ENCODE data around the gene DNM3.

The DNM3 gene

GRCh38 chr1:172135978-172136610, 294.8 kb downstream of the DNM3 start:
- no peak overlapping the region for H2BK5ac ChIP-seq (ENCODE audit: low read depth, low read length, poor library complexity, severe bottlenecking)
- no peak overlapping the region for H3K18ac ChIP-seq (ENCODE audit: low read depth in 1 of 2, low read length in 2 of 2)
- H2AFZ ChIP-seq (ENCODE audit: low read depth, low read length), result no peak overlapping the region
- 13% methylated on average over 3 of the region's 4 CpGs for WGBS
- no peak overlapping the region for H3K4me2 ChIP-seq (ENCODE audit: low read length, poor library complexity, severe bottlenecking)
- no peak overlapping the region for H4K91ac ChIP-seq (ENCODE audit: low read length)
- peaks cover 4% of the 10 kb centered on the region for H3K4me1 ChIP-seq (ENCODE audit: control insufficient read depth, insufficient read depth, low read depth, low read length)
- H3K9ac ChIP-seq (ENCODE audit: low read length), result peak overlapping the region; percentile 99
- no peaks in the 10 kb centered on the region for H3K79me1 ChIP-seq (replicated peaks; ENCODE audit: low read length, poor library complexity, severe bottlenecking)
- H2BK15ac ChIP-seq (ENCODE audit: low read depth, poor library complexity, severe bottlenecking), result no peak overlapping the region
- peak; percentile 84 for DNase-seq
- H3K36me3 ChIP-seq (ENCODE audit: control insufficient read depth in 1 of 2, insufficient read depth in 2 of 2, low read depth in 1 of 2, low read length in 2 of 2), result peaks cover 3 to 27% of the 10 kb centered on the region in 2 experiments
- no peak overlapping the region for H2BK12ac ChIP-seq (ENCODE audit: low read length in 2 of 2)
- no peak overlapping the region for H3K14ac ChIP-seq (ENCODE audit: low read length in 2 of 2)
- no peak overlapping the region for H2AK5ac ChIP-seq (ENCODE audit: low read length, severe bottlenecking)
- no peak overlapping the region for H3K4me3 ChIP-seq (ENCODE audit: insufficient read depth in 1 of 2, low read depth in 1 of 2, low read length in 2 of 2)
- peak overlapping the region; percentile 65 for H3K27ac ChIP-seq (ENCODE audit: low read length, poor library complexity, severe bottlenecking)
- no peak overlapping the region for H4K8ac ChIP-seq (ENCODE audit: low read length)
- H3K4ac ChIP-seq (ENCODE audit: low read depth in 1 of 2, low read length in 2 of 2), result no peak overlapping the region
- H2BK120ac ChIP-seq (ENCODE audit: low read depth, low read length), result no peak overlapping the region
- H3K27me3 ChIP-seq (ENCODE audit: control insufficient read depth in 1 of 2, insufficient read depth in 1 of 2, low read length in 2 of 2), result no peaks in the 10 kb centered on the region
- H3K23ac ChIP-seq (ENCODE audit: low read length in 2 of 2), result no peak overlapping the region
- no peaks in the 10 kb centered on the region for H3K9me3 ChIP-seq (ENCODE audit: control insufficient read depth, low read length)

GRCh38 chr1:172136925-172137324, 295.6 kb downstream of the DNM3 start:
- H2AK5ac ChIP-seq (ENCODE audit: low read length, severe bottlenecking), result no peak overlapping the region
- DNase-seq, result peak; percentile 61
- H3K79me1 ChIP-seq (replicated peaks; ENCODE audit: low read length, poor library complexity, severe bottlenecking), result no peaks in the 10 kb centered on the region
- 14% methylated on average over 4 of the region's 5 CpGs for WGBS
- no peak overlapping the region for H4K8ac ChIP-seq (ENCODE audit: low read length)
- H3K9me3 ChIP-seq (ENCODE audit: control insufficient read depth, low read length), result no peaks in the 10 kb centered on the region
- no peaks in the 10 kb centered on the region for H3K27me3 ChIP-seq (ENCODE audit: control insufficient read depth in 1 of 2, insufficient read depth in 1 of 2, low read length in 2 of 2)
- no peak overlapping the region for H3K23ac ChIP-seq (ENCODE audit: low read length in 2 of 2)
- no peak overlapping the region for H3K4me2 ChIP-seq (ENCODE audit: low read length, poor library complexity, severe bottlenecking)
- no peak overlapping the region for H4K91ac ChIP-seq (ENCODE audit: low read length)
- peak overlapping the region; percentile 99 for H3K9ac ChIP-seq (ENCODE audit: low read length)
- H2AFZ ChIP-seq (ENCODE audit: low read depth, low read length), result no peak overlapping the region
- no peak overlapping the region for H2BK15ac ChIP-seq (ENCODE audit: low read depth, poor library complexity, severe bottlenecking)
- no peak overlapping the region for H2BK12ac ChIP-seq (ENCODE audit: low read length in 2 of 2)
- H2BK120ac ChIP-seq (ENCODE audit: low read depth, low read length), result no peak overlapping the region
- H3K27ac ChIP-seq (ENCODE audit: low read length, poor library complexity, severe bottlenecking), result peak overlapping the region; percentile 70
- H2BK5ac ChIP-seq (ENCODE audit: low read depth, low read length, poor library complexity, severe bottlenecking), result no peak overlapping the region
- H3K4ac ChIP-seq (ENCODE audit: low read depth in 1 of 2, low read length in 2 of 2), result no peak overlapping the region
- H3K18ac ChIP-seq (ENCODE audit: low read depth in 1 of 2, low read length in 2 of 2), result no peak overlapping the region
- H3K36me3 ChIP-seq (ENCODE audit: control insufficient read depth in 1 of 2, insufficient read depth in 2 of 2, low read depth in 1 of 2, low read length in 2 of 2), result peaks cover 3 to 35% of the 10 kb centered on the region in 2 experiments
- no peak overlapping the region for H3K14ac ChIP-seq (ENCODE audit: low read length in 2 of 2)
- H3K4me1 ChIP-seq (ENCODE audit: control insufficient read depth, insufficient read depth, low read depth, low read length), result peaks cover 4% of the 10 kb centered on the region
- no peak overlapping the region for H3K4me3 ChIP-seq (ENCODE audit: insufficient read depth in 1 of 2, low read depth in 1 of 2, low read length in 2 of 2)

- Histone ChIP-seq H2BK15ac (ENCODE audit: low read depth, poor library complexity, severe bottlenecking) (no peak overlapping the region), H3K27me3 (ENCODE audit: control insufficient read depth in 1 of 2, insufficient read depth in 1 of 2, low read length in 2 of 2) (no peaks in the 10 kb centered on the region), H2AFZ (ENCODE audit: low read depth, low read length) (no peak overlapping the region), H3K14ac (ENCODE audit: low read length in 2 of 2) (no peak overlapping the region), H2AK5ac (ENCODE audit: low read length, severe bottlenecking) (no peak overlapping the region), H3K27ac (ENCODE audit: low read length, poor library complexity, severe bottlenecking) (no peak overlapping the region), H4K8ac (ENCODE audit: low read length) (no peak overlapping the region), H3K4me3 (ENCODE audit: insufficient read depth in 1 of 2, low read depth in 1 of 2, low read length in 2 of 2) (no peak overlapping the region), H2BK120ac (ENCODE audit: low read depth, low read length) (no peak overlapping the region), H2BK5ac (ENCODE audit: low read depth, low read length, poor library complexity, severe bottlenecking) (no peak overlapping the region), H3K23ac (ENCODE audit: low read length in 2 of 2) (no peak overlapping the region), H3K18ac (ENCODE audit: low read depth in 1 of 2, low read length in 2 of 2) (no peak overlapping the region), H3K4me2 (ENCODE audit: low read length, poor library complexity, severe bottlenecking) (no peak overlapping the region), H3K36me3 (ENCODE audit: control insufficient read depth in 1 of 2, insufficient read depth in 2 of 2, low read depth in 1 of 2, low read length in 2 of 2) (peaks cover 3 to 43% of the 10 kb centered on the region in 2 experiments), H2BK12ac (ENCODE audit: low read length in 2 of 2) (no peak overlapping the region), H3K4ac (ENCODE audit: low read depth in 1 of 2, low read length in 2 of 2) (no peak overlapping the region), H3K79me1 (replicated peaks; ENCODE audit: low read length, poor library complexity, severe bottlenecking) (no peaks in the 10 kb centered on the region), H4K91ac (ENCODE audit: low read length) (no peak overlapping the region), H3K4me1 (ENCODE audit: control insufficient read depth, insufficient read depth, low read depth, low read length) (peaks cover 4% of the 10 kb centered on the region), H3K9ac (ENCODE audit: low read length) (peak overlapping the region; percentile 99), H3K9me3 (ENCODE audit: control insufficient read depth, low read length) (no peaks in the 10 kb centered on the region)
- no CpG with 5 or more reads among the region's 3 CpGs for WGBS
- peak; percentile 28 for DNase-seq
These were observed 296.6 kb downstream of the DNM3 start for GRCh38 chr1:172137703-172138454.

GRCh38 chr1:172138634-172139033, 297.3 kb downstream of the DNM3 start:
- Histone ChIP-seq H3K14ac (ENCODE audit: low read length in 2 of 2) (peak overlapping the region in 1 of 2 experiments; percentile 5), H3K23ac (ENCODE audit: low read length in 2 of 2) (no peak overlapping the region), H2AK5ac (ENCODE audit: low read length, severe bottlenecking) (no peak overlapping the region), H2BK120ac (ENCODE audit: low read depth, low read length) (no peak overlapping the region), H3K9ac (ENCODE audit: low read length) (peak overlapping the region; percentile 99), H4K91ac (ENCODE audit: low read length) (no peak overlapping the region), H3K36me3 (ENCODE audit: control insufficient read depth in 1 of 2, insufficient read depth in 2 of 2, low read depth in 1 of 2, low read length in 2 of 2) (peaks cover 3 to 44% of the 10 kb centered on the region in 2 experiments), H3K4me1 (ENCODE audit: control insufficient read depth, insufficient read depth, low read depth, low read length) (peaks cover 4% of the 10 kb centered on the region), H3K27ac (ENCODE audit: low read length, poor library complexity, severe bottlenecking) (peak overlapping the region; percentile 0), H3K9me3 (ENCODE audit: control insufficient read depth, low read length) (no peaks in the 10 kb centered on the region), H3K4ac (ENCODE audit: low read depth in 1 of 2, low read length in 2 of 2) (no peak overlapping the region), H3K79me1 (replicated peaks; ENCODE audit: low read length, poor library complexity, severe bottlenecking) (no peaks in the 10 kb centered on the region), H2BK5ac (ENCODE audit: low read depth, low read length, poor library complexity, severe bottlenecking) (no peak overlapping the region), H3K4me2 (ENCODE audit: low read length, poor library complexity, severe bottlenecking) (no peak overlapping the region), H3K4me3 (ENCODE audit: insufficient read depth in 1 of 2, low read depth in 1 of 2, low read length in 2 of 2) (no peak overlapping the region), H2BK12ac (ENCODE audit: low read length in 2 of 2) (no peak overlapping the region), H4K8ac (ENCODE audit: low read length) (no peak overlapping the region), H2AFZ (ENCODE audit: low read depth, low read length) (no peak overlapping the region), H3K27me3 (ENCODE audit: control insufficient read depth in 1 of 2, insufficient read depth in 1 of 2, low read length in 2 of 2) (no peaks in the 10 kb centered on the region), H2BK15ac (ENCODE audit: low read depth, poor library complexity, severe bottlenecking) (no peak overlapping the region), H3K18ac (ENCODE audit: low read depth in 1 of 2, low read length in 2 of 2) (peak overlapping the region in 1 of 2 experiments; percentile 3)
- no peak for DNase-seq
- 78% methylated on average over 2 of the region's 2 CpGs for WGBS
